Measurements from ENCODE around the gene TLE6. TPM values are rescaled to one million over a fixed set of nuclear protein-coding genes. Genes with fewer than 3 reads are reported as not detected.

Gene TLE6
- total RNA-seq, 4 donors from 2014 or later, result 0.62 to 1.2 TPM; not detected in 2

- Histone ChIP-seq H3K4me1 (peaks cover 0 to 10% of the 10 kb centered on the region in 2 donors), H3K4me3 (no peak overlapping the region), H3K9me3 (no peaks in the 10 kb centered on the region), H3K36me3 (no peaks in the 10 kb centered on the region), H3K27ac (no peak overlapping the region), H3K27me3 (no peaks in the 10 kb centered on the region)
- intact Hi-C loops (cut with DNase I; ENCODE audit: low total_unique reads) (loop anchor here (5.0 kb wide), 1 partner anchor 82 kb away; no protein-coding TSS in a partner anchor), in situ Hi-C loops (cut with MboI; ENCODE audit: low sequenced_read_pairs in 4 of 4) (no loop called here)
- TF ChIP-seq CTCF (IDR thresholded peaks at IDR 0.05 in 4 of 5, conservative IDR thresholded peaks at IDR 0.05 in 1 of 5) (no peak), POLR2A (IDR thresholded peaks at IDR 0.05) (no peak)
- no peak for DNase-seq
- ATAC-seq, result no peak
Measured at GRCh38 chr19:3024870-3025548, 47.6 kb downstream of the TLE6 start.

GRCh38 chr19:3025549-3025886 lies 48.2 kb downstream of the TLE6 start:
- no peak for ATAC-seq
- intact Hi-C loops (cut with DNase I; ENCODE audit: low total_unique reads) (loop anchor here (5.0 kb wide), 1 partner anchor 82 kb away; no protein-coding TSS in a partner anchor), in situ Hi-C loops (cut with MboI; ENCODE audit: low sequenced_read_pairs in 4 of 4) (no loop called here)
- Histone ChIP-seq H3K27me3 (no peaks in the 10 kb centered on the region), H3K27ac (no peak overlapping the region), H3K4me1 (peaks cover 0 to 10% of the 10 kb centered on the region in 2 donors), H3K9me3 (no peaks in the 10 kb centered on the region), H3K4me3 (no peak overlapping the region), H3K36me3 (no peaks in the 10 kb centered on the region)
- TF ChIP-seq POLR2A (IDR thresholded peaks at IDR 0.05) (no peak), CTCF (IDR thresholded peaks at IDR 0.05 in 4 of 5, conservative IDR thresholded peaks at IDR 0.05 in 1 of 5) (no peak)
- no peak for DNase-seq

GRCh38 chr19:3026768-3027167 lies 49.4 kb downstream of the TLE6 start:
- ATAC-seq (no peak), DNase-seq (no peak)
- intact Hi-C loops (cut with DNase I; ENCODE audit: low total_unique reads), result loop anchor here (5.0 kb wide), 1 partner anchor 81 kb away; no protein-coding TSS in a partner anchor
- Histone ChIP-seq H3K27me3 (no peaks in the 10 kb centered on the region), H3K4me3 (no peak overlapping the region), H3K9me3 (no peaks in the 10 kb centered on the region), H3K27ac (no peak overlapping the region), H3K36me3 (no peaks in the 10 kb centered on the region), H3K4me1 (peaks cover 0 to 10% of the 10 kb centered on the region in 2 donors)
- TF ChIP-seq CTCF (IDR thresholded peaks at IDR 0.05 in 4 of 5, conservative IDR thresholded peaks at IDR 0.05 in 1 of 5) (no peak), POLR2A (IDR thresholded peaks at IDR 0.05) (no peak)
- in situ Hi-C loops (cut with MboI; ENCODE audit: low sequenced_read_pairs in 4 of 4), result no loop called here

- Histone ChIP-seq H3K27me3 (no peaks in the 10 kb centered on the region), H3K4me3 (no peak overlapping the region), H3K4me1 (peaks cover 0 to 10% of the 10 kb centered on the region in 2 donors), H3K36me3 (no peaks in the 10 kb centered on the region), H3K9me3 (no peaks in the 10 kb centered on the region), H3K27ac (no peak overlapping the region)
- in situ Hi-C loops (cut with MboI; ENCODE audit: low sequenced_read_pairs in 4 of 4), result no loop called here
- TF ChIP-seq POLR2A (IDR thresholded peaks at IDR 0.05), result no peak
- no peak for TF ChIP-seq CTCF (IDR thresholded peaks at IDR 0.05 in 4 of 5, conservative IDR thresholded peaks at IDR 0.05 in 1 of 5)
- ATAC-seq (no peak), DNase-seq (no peak)
- intact Hi-C loops (cut with DNase I; ENCODE audit: low total_unique reads), result loop anchor here (5.0 kb wide), 1 partner anchor 80 kb away; no protein-coding TSS in a partner anchor
Measured at GRCh38 chr19:3027292-3027691, 49.9 kb downstream of the TLE6 start.
